HG03378 (cell line): ENCODE data around the gene CMTM7.

Experiments
- ATAC-seq: cut with Tn5 transposase; IDR thresholded peaks from one replicate; pipeline ENCODE4 v1.9.1; 2021; ENCODE audit warnings: mild to moderate bottlenecking, moderate library complexity; ENCODE audit not compliant: unreplicated experiment

CMTM7 gene

DNA sequence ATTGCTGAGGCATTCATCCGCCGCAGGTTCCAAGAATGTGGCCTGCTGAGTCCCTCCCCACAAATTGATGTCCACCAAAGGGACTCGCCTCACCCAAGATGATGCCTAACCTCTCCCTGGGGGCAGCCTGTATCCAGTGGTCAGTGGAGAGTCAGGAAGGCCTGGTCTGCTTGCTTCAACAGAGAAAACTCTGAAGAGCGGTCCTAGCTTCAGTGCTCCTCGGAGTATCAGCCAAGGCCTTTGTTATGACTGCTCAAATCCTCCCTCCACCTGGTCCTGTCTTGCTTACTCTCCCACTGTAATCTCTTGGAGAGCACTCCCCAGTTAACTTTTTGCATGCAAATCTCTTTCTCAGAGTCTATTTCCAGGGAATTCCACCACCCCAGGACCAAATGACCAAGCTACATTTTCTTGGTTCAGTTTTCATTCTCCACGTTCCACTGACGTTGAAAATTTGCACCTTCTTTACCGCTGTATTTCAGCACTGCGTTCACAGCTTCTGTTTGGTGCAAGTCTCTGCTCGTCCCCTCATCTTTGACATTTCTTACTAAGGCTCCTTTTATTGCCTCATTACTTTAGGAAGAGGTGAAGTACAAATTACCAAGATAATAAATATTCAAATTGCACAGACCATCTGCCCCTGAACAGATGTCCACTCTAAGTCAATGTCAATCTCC is 22.3 kb downstream of the CMTM7 start:
- no peak for ATAC-seq

DNA sequence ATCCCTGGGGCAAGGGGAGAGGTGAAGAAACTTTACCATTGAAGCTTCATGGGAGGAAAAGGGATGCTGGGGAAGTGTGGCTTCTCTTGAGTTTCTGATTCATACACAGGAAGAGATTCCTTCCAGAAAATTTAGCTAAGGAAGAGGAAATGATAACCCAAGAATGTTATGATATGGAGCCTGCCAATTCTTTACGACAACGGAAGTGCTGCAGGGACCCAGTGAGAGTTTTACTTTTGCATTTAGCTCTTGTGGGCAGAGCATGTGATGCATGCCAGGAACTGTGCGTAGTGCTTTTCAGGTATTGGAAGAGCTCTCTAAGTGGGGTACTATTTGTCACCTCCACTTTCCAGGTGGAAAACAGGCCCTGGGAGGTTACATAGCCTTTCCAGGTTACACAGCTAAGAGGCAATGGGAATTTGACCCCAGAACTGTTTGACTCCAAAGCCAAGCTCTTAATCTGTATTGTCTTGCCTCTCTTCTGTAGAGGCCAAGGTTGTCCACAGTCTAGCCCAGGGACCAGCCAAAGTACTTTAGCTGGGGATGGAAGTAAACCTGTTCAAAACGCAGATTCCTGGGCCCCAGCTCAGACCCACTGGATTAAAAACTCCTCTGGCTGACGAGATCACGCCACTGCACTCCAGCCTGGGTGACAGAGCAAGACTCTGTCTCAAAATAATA is 23.0 kb downstream of the CMTM7 start:
- ATAC-seq, result no peak

DNA sequence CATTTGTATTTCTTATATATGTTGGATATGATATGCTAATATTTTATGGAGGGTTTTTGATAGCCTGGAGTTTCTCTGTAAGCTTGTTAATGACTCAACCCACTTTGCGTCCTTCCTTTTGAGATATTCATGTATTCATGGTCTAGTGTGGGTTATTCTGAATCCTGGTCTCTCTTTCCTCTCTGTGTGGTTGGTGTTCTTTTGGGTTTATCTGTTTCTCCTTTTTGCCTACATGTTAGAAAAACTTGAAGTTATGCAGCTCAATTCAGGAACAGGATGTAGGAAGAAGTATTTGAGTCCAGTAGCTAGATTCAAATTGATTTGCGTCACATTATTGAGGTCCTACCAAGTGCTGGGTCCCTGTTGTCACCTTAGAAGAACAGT is 28.1 kb downstream of the CMTM7 start:
- no peak for ATAC-seq

DNA sequence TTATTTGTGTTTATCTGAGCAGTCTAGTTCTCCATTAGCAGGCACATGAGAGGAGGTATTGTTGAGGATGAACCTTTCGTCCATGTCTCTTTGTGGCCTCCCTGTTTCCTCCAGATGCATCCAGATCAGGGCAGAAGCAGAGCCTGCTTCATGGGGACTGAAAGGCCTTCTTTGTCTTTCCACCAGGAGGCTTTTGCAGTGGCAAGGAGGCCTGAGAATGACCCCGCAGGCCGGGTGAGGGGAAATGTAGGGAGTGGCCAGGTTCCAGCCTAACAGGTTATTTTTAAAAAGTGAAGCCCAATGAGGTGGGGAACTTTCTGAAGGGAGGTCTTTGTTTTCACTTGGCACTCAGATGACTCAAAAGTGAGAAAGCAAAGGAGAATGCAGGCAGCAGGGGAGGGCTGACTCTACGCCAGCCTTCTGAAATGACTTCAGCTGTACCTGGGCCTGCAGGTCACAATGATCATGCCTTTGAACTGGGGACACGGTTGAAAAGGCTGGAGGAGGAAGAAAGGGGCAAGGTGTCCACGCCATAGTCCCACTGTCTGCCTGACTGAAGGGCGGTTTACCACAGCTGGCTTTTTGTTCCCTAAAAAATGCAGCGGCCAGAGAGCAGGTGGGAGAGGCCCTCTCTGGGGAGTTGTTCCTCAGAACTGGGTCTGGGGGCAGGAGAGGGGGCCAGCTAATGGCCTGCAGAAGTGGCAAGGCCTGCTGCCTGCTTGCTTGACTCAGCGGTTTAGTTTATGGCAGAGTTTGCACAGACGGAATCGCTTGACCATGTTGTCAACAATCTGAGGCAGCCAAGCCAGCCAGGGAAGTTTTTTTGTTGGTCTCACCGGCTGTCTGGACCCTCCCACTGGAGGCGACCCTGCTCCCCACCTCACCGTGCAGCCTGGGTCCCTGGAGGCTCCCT is 28.7 kb downstream of the CMTM7 start:
- peak; percentile 77 for ATAC-seq

DNA sequence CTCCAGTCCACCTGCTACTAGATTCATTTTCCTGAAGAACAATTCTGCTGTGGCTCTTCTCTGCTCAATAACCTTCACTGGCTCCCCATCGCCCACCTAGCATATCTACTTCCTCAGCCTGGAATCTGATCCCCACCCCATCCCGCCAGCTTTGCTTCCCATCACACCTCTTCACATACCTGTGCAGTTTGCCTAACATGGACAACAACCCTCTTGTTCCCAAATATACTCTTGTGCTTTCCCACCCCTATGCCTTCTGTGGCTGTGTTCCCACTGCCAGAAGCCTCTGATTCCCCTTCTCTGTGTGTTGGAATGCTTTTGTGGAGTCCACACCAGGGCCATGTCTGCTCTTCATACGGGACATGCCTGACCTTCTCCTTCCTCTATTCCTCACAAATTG is 29.5 kb downstream of the CMTM7 start:
- ATAC-seq, result no peak

- ATAC-seq, result no peak
Observed at GRCh38 chr3:32421991-32422859, 30.6 kb downstream of the CMTM7 start.

GRCh38 chr3:32422943-32423342 is 31.3 kb downstream of the CMTM7 start:
- ATAC-seq, result no peak

DNA sequence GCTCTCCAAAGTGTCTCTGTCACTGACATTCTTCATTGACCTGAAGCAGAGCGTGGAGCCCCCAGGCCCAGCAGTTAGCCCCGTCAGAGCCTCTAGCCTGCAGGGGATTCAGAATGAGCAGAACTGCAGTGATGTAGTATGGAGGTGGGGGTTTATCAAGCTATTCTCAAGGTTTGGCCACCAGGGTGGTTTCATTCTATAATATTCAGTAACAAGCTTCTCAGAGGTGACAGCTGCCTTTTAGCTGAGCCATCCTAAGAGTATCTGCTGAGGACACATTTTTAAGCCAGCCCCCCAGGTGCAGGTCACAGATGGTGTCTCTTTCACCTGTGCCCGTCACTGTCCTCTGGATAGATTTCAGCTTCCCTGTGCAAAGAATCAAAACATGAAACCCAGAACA is 31.9 kb downstream of the CMTM7 start:
- no peak for ATAC-seq

DNA sequence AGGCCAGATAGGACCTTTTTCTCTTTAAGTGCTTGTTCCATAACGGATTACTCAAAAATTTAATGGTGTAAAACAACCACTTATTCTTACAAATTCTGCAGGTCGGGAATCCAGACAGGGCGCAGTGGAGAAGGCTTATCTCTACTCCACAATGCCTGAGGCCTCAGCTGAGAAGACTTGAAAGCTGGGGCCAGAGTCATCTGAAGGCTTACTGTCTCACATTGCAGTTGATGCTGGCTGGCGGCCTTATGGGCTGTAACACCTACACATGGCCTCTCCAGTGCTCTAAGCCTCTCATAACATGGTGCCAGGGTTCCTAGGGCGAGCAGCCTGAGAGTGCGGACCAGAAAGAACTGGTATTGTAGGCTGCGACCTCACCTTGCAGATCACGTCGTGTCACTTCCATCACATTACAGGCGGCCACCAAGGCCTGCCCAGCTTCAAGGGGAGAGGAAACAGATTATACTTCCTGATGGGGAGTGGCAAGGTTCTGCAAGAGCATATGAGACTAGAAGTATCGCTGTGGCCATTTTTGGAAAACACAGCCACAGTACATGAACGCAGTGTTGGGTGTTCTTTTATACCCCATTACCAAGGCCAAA is 32.4 kb downstream of the CMTM7 start:
- ATAC-seq, result no peak

DNA sequence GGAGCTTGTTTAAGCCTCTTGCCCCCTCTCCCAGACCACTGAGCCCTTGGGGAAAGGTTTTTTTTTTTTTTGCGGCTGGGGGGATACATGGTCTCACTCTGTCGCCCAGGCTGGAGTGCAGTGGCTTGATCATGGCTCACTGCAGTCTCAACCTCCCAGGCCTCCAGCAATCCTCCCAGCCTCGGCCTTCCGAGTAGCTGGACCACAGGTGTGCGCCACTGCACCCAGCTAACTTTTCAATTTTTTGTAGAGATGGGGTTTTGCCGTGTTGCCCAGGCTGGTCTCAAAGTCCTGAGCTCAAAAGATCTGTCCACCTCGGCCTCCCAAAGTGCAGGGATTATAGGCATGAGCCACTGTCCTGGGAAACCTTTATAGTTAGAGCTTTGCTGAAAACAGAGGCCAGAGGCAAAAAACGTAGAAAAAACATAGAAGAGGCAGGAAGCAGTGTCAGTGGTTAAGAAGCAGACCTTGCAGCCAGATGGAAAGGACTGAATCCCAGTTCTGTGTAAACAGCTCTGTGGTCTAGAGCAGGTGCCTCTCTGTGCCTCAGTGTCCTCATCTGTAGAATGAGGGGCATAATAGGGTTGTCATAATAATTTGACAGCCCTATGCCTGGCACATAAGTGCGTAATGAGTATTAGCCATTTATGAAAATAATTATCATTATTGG is 33.1 kb downstream of the CMTM7 start:
- no peak for ATAC-seq

- ATAC-seq, result peak; percentile 76
Observed at GRCh38 chr3:32428092-32429068, 36.7 kb downstream of the CMTM7 start.

- no peak for ATAC-seq
Observed at GRCh38 chr3:32430900-32431299, 39.2 kb downstream of the CMTM7 start.

- no peak for ATAC-seq
Observed at GRCh38 chr3:32431481-32431880, 39.8 kb downstream of the CMTM7 start.

DNA sequence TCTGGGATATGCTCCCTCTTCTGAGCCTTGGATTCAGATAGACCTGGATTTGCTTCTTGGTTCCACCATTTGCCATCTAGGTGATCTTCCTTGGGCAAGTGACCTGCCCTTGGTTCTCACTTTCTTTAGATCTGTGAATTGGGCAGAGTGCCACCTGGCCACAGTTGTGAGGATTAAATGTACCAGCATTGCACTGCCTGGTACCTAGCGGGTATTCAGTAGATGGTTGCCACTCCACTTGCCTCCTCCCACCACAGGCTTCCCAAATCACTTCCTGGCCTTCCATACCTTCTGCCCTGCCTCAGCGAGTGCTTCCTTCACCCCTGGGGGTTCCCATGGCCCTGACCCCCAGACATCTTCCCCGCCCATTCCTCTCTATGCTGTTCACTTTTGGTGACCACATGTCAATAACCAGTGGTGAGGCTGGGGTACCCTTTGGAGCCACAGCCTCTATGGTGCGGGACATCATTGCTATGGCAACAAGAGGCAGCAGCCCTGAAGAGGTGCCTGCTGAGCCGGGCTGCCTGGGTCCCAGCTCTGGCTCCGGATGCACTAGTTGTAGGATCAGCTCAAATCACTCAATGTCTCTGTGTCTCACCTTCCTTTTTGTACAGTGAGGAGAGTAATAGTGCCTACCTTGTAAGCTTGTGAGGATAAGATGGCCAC is 40.5 kb downstream of the CMTM7 start:
- ATAC-seq, result no peak

GRCh38 chr3:32432711-32433530 is 41.3 kb downstream of the CMTM7 start:
- peak; percentile 47 for ATAC-seq

DNA sequence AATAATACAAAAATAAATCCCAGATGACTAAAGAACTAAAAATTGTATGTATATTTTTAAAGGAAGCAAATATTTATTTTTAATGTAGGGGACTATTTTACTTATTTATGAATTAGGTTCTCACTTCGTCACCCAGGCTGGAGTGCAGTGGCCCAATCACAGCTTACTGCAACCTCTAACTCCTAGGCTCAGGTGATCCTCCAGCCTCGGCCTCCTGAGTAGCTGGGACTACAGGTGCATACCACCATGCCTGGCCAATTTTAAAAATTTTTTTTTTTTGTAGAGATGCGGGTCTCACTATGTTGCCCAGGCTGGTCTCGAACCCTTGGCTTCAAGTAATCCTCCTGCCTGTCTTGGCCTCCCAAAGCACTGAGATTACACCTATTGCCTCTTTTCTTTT is 42.6 kb downstream of the CMTM7 start:
- ATAC-seq, result no peak
